Measurements from ENCODE around the gene SLC35G6.

DNA sequence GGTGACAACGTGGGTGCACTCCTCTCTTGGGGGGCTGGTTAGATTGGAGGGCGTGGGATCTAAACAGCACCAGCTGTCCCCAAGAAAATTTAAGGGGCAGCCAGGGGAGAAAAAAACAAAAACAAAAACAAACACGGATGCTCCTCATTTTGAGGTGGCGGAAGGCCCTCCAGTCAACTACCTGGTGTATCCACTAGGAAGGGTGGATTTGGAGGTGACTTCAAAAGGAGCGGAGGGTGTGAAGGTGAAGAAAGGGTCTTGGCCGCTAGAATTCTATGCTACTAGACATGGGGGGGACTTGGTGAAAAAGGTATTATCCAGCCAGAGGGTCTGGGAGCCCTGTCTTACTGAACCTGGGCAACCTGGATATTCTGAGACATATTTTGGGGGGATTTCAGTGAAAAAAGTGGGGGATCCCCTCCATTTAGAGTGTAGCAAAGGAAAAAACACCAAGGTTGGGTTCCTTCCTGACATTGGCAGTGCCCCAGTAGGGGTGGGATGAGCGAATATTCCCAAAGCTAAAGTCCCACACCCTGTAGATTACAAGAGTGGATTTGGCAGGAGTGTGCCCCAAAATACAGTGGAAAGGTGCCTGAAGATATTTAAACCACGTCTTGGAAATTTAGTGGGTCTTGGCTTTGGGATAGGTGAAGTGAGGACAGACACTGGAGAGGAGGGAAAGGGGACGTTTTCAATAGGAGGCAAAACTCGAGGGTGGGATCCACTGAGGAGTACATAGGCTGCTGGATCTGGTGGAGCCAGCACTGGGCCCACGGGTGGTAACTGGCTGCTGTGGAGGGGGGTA is 42.4 kb upstream of the SLC35G6 start:
- TF ChIP-seq, protein P1, sequence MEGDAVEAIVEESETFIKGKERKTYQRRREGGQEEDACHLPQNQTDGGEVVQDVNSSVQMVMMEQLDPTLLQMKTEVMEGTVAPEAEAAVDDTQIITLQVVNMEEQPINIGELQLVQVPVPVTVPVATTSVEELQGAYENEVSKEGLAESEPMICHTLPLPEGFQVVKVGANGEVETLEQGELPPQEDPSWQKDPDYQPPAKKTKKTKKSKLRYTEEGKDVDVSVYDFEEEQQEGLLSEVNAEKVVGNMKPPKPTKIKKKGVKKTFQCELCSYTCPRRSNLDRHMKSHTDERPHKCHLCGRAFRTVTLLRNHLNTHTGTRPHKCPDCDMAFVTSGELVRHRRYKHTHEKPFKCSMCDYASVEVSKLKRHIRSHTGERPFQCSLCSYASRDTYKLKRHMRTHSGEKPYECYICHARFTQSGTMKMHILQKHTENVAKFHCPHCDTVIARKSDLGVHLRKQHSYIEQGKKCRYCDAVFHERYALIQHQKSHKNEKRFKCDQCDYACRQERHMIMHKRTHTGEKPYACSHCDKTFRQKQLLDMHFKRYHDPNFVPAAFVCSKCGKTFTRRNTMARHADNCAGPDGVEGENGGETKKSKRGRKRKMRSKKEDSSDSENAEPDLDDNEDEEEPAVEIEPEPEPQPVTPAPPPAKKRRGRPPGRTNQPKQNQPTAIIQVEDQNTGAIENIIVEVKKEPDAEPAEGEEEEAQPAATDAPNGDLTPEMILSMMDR (IDR thresholded peaks at IDR 0.05; ENCODE audit: low read depth, low read length, missing input control), result no peak
- TF ChIP-seq SP1 (IDR thresholded peaks at IDR 0.05), result no peak

Data from liver (tissue), 3 donors.